Left ventricle myocardium superior (tissue), 1 donor: ENCODE measurements around the gene SVEP1. TPM values are rescaled to one million over a fixed set of nuclear protein-coding genes. Genes with fewer than 3 reads are reported as not detected.
A peak's percentile ranks its signal among the peaks of the same experiment; 100 is the strongest.
"Not testable (repeated sequence)": the region's sequence is repeated elsewhere in the genome, so short reads cannot be mapped to it uniquely, and the experiment has no call there.

Experiments
- ATAC-seq: fragments of 200-7000 bp; cut with Tn5 transposase; one replicate; pipeline ENCODE4 v1.9.1; 2020; ENCODE audit warnings: mild to moderate bottlenecking, moderate library complexity
- DNase-seq: peaks from one replicate; pipeline ENCODE4 v3.0.0-alpha.2; 2020
- intact Hi-C: fragments of 100-400 bp; cut with micrococcal nuclease; formaldehyde crosslinking; loops from one replicate; pipeline ENCODE4 v1.11.0; 2022
- total RNA-seq: library from RNA; stranded (reverse); fragmentation: NEBNext Ultra II Directional; extraction: Animal tissue kit (Norgen Biotek cat#: 25700); gene quantifications from one replicate; pipeline ENCODE4 v1.2.1, GENCODE V29; 2021
- donor health status: DM: no; HTN: yes; CAD: no; lungs with severe emphysema.

SVEP1 gene
- total RNA-seq, 1 donor from 2014 or later: 5.7 TPM

DNA sequence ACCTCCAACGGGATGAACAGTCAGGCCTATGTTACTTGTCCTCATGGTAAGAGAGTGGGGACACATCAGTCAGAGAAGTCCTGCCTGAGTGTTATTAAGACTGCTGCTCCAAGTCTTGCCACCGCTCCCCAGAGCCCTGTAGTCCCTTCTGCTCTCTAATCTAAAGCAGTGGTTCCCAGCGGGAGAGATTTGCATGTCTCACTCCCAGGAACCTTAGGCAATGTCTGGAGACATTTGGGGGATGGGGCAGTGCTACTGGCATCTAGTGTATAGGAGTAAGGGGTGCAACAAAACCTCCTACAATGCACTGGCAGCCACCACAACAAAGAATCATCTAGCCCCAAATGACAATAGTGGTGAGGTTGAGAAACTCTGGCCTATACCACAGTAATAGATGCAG is 2.6 kb upstream of the SVEP1 start:
- DNase-seq (no peak), ATAC-seq (no peak)
- intact Hi-C loops: no loop called here

GRCh38 chr9:110580850-110581249 is 1.3 kb upstream of the SVEP1 start:
- no peak for ATAC-seq
- intact Hi-C loops: no loop called here
- DNase-seq: no peak

DNA sequence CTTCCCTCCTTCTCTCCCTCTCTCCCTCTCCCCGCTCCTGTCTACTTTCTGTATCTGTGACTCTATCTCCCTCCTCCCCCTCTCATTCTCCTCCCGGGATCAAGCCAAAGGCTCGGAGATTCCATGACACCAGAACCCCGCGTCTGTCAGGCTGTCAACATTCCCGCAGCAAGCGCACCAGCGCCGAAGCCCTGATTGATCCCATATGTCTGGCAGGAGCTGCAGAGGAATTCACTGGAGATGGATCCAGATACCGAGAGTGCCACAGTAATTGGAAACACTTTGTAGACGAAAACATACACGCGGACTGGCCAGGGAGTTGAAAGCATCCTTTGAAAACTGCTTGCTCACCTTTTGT is 300 bp upstream of the SVEP1 start:
- DNase-seq: peak; percentile 45
- intact Hi-C loops: no loop called here
- peak; percentile 53 for ATAC-seq

GRCh38 chr9:110578575-110579033 is 937 bp downstream of the SVEP1 start:
- no peak for ATAC-seq
- intact Hi-C loops: no loop called here
- no peak for DNase-seq

DNA sequence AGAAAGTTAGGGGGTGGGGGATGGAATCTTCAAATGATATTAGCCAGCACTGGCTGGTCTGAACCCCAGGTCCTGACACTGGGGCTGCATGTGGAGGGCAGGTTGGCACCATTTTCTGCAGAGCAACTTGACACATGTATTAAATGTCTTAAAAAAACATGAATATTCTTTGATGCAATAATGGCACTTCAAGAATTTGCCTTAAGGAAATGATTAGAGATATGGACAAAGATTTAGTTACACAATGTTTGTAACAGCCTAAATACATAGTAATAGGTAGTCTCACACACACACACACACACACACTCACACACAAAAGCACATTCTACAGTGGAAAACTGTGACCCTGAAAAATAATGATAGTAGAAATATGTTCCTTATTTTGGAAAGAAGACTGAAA is 3.6 kb downstream of the SVEP1 start:
- DNase-seq (no peak), ATAC-seq (no peak)
- intact Hi-C loops: no loop called here

DNA sequence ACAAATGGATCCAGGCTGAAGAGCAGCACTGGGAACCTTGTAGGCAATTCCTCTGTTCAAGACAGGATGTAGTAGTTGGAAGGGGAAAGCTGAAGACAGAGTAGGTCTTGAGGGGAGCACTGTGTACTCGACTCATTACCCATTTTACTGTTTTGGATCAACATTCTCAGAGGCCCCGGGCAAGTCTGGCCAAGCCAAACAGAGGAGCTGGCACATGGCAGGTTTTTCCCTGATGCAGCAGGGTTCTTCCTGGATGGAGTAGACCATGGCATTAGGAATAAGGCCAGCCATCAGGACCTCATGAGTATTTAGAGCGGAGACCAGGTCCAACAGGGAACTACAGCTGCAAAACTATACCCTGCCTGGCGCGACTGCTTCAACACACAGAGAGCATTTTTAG is 4.4 kb downstream of the SVEP1 start:
- ATAC-seq (peak; percentile 8), DNase-seq (no peak)
- intact Hi-C loops: no loop called here

- DNase-seq (no peak), ATAC-seq (no peak)
- intact Hi-C loops: no loop called here
Measured at GRCh38 chr9:110573305-110573704, 6.2 kb downstream of the SVEP1 start.

GRCh38 chr9:110571801-110572483 is 7.6 kb downstream of the SVEP1 start:
- ATAC-seq (peak; percentile 35), DNase-seq (no peak)
- intact Hi-C loops: no loop called here

GRCh38 chr9:110566156-110566555 is 13.4 kb downstream of the SVEP1 start:
- no peak for DNase-seq
- ATAC-seq: no peak

DNA sequence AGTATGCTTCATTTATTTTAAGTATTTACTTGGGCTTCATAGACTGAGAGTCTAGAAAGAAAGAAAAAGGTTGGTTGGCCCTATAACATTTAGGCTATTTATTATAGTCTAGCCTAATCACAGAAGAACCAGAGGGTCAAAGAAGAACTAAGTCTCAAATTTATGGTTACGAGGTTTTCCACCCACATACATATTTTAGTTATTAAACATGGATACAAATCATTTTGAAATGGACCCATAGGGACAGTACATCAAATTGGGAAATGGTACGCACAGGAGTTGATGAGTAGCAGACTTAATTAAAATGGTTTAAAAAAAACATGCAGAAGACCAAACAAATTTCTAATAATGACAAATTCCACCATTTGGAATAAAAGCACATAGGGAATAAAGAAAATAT is 17.7 kb downstream of the SVEP1 start:
- ATAC-seq (no peak), DNase-seq (no peak)
- intact Hi-C loops: no loop called here

More at GRCh38 chr9:110566156-110566555, 13.4 kb downstream of the SVEP1 start:
- intact Hi-C loops: no loop called here

GRCh38 chr9:110559869-110560268 is 19.7 kb downstream of the SVEP1 start:
- intact Hi-C loops: no loop called here
- DNase-seq: no peak

GRCh38 chr9:110555551-110556331 is 23.8 kb downstream of the SVEP1 start:
- intact Hi-C loops: no loop called here
- DNase-seq (peak; percentile 50), ATAC-seq (peak; percentile 95)

More at GRCh38 chr9:110559869-110560268, 19.7 kb downstream of the SVEP1 start:
- no peak for ATAC-seq

DNA sequence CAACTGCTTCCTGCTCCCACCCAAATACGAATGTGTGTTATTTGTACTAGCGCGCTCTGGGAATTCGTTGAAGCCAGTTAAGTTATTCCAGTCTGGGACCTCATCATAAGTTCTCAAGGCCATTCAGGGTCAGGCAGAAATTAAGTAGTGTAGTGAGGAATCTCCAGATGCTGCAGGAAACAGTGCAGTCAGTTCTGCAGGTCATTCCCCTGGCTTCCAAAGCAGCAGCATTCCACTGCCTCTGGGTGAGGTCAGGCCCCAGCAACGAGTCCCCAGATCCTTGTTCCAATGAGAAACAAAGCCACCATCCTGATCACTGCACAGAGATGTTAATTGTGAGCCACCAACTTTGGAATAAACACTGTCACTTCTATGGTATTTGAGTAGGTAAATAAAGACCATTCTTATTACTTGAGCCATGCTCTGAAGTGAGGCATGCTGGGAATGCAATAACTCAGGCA is 33.1 kb downstream of the SVEP1 start:
- DNase-seq (peak; percentile 35), ATAC-seq (peak; percentile 90)
- intact Hi-C loops: no loop called here

- DNase-seq (no peak), ATAC-seq (peak; percentile 53)
- intact Hi-C loops: no loop called here
Measured at GRCh38 chr9:110545705-110546104, 33.8 kb downstream of the SVEP1 start.

- ATAC-seq (peak; percentile 34), DNase-seq (peak; percentile 27)
- intact Hi-C loops: no loop called here
Measured at GRCh38 chr9:110543631-110544051, 35.9 kb downstream of the SVEP1 start.

GRCh38 chr9:110541950-110542349 is 37.6 kb downstream of the SVEP1 start:
- intact Hi-C loops: no loop called here
- no peak for DNase-seq
- no peak for ATAC-seq

DNA sequence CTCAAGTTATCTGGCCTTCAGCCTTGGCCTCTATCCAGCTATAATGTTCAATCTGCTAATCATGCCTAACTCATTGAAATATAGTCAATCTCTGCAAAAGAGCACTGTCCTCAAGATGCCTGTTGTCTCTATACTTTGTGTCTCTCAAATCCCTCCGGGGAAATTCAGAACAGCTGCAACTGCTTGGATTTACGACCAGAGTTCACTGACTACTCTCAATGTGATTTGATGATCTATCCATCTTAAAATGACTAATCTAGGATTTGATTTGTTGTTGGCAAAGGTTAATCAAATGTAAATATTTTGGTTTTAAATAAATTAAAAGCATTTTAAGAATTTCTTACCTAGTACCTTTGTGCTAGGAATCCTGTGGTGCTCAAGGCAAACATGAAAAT is 40.9 kb downstream of the SVEP1 start:
- no peak for DNase-seq
- ATAC-seq: no peak
- intact Hi-C loops: no loop called here

GRCh38 chr9:110537841-110538646 is 41.5 kb downstream of the SVEP1 start:
- intact Hi-C loops: no loop called here
- peak; percentile 59 for ATAC-seq
- DNase-seq: no peak

DNA sequence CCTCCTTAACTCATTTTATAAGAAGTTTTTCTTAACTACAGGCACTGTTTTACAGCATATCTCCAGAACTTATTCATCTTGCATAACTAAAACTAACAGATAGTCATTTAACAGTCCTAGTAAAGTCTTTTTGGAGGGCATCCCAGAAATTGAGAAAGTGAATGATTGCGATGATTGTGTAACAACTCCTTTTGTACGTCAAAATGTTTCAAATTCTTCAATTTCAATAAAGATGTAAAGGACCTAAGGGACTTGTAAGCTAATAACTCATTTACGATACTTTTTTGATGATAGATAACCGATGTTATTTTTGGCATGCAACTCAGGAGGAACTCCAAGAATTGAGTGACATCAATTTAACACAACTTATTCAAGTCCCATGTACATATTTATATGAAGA is 42.7 kb downstream of the SVEP1 start:
- ATAC-seq: peak; percentile 70
- no peak for DNase-seq
- intact Hi-C loops: no loop called here

DNA sequence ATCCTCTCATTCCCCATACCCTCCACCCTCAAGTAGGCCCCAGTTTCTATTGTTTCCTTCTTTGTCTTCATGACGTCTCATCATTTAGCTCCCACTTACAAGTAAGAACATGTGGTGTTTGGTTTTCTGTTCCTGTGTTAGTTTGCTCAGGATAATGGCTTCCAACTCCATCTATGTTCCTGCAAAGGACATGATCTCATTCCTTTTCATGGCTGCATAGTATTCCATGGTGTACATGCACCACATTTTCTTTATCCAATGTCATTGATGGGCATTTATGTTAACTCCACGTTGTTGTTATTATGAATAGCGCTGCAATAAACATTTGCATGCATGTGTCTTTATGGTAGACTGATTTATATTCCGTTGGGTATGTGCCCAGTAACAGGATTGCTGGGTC is 45.4 kb downstream of the SVEP1 start:
- DNase-seq, ATAC-seq, intact Hi-C loops: not testable (repeated sequence)
